ENCODE measurements around the gene SF3B1. TPM values are rescaled to one million over a fixed set of nuclear protein-coding genes. Genes with fewer than 3 reads are reported as not detected.
"Not testable (repeated sequence)": the region's sequence is repeated elsewhere in the genome, so short reads cannot be mapped to it uniquely, and the experiment has no call there.

SF3B1 gene
- polyA plus RNA-seq, 1 experiment: 651 TPM

DNA sequence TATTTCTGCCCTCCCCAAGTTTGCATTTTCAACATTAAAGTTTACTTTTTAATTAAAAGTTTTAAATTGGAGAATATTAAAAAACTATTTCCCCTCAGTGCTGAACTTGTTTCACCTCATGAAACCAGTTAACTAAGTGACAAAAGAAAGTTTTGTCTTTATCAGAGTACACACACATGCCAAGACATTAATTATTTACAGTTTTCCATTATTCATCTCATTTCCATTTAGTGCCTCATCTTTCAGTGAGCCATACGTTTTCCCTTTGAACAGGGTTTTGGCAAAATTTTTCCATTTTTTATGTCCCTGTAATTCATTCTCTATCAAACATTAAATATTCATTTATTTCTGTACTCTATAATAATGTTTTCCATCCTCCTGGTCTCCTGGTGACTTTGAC lies 53.2 kb downstream of the SF3B1 start:
- H3K9me3 ChIP-seq (ENCODE audit: control insufficient read depth, insufficient read depth, low read length): no peaks in the 10 kb centered on the region
- ChIA-PET POLR2A (no interaction called here), CTCF (interaction anchor here (0.6 kb wide), 1 partner anchor 370 kb away, joined by 3 read pairs; no protein-coding TSS in a partner anchor)
- DNase-seq (ENCODE audit: low read depth, low spot score): no peak
- H3K27ac ChIP-seq (ENCODE audit: low read depth, low read length): no peak overlapping the region
- no peak overlapping the region for H3K4me3 ChIP-seq (ENCODE audit: low read depth, low read length)
- H3K27me3 ChIP-seq (ENCODE audit: control insufficient read depth, insufficient read depth, low read length): no peaks in the 10 kb centered on the region
- TF ChIP-seq, protein P1, sequence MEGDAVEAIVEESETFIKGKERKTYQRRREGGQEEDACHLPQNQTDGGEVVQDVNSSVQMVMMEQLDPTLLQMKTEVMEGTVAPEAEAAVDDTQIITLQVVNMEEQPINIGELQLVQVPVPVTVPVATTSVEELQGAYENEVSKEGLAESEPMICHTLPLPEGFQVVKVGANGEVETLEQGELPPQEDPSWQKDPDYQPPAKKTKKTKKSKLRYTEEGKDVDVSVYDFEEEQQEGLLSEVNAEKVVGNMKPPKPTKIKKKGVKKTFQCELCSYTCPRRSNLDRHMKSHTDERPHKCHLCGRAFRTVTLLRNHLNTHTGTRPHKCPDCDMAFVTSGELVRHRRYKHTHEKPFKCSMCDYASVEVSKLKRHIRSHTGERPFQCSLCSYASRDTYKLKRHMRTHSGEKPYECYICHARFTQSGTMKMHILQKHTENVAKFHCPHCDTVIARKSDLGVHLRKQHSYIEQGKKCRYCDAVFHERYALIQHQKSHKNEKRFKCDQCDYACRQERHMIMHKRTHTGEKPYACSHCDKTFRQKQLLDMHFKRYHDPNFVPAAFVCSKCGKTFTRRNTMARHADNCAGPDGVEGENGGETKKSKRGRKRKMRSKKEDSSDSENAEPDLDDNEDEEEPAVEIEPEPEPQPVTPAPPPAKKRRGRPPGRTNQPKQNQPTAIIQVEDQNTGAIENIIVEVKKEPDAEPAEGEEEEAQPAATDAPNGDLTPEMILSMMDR (IDR thresholded peaks at IDR 0.05; ENCODE audit: low read depth, low read length): no peak

DNA sequence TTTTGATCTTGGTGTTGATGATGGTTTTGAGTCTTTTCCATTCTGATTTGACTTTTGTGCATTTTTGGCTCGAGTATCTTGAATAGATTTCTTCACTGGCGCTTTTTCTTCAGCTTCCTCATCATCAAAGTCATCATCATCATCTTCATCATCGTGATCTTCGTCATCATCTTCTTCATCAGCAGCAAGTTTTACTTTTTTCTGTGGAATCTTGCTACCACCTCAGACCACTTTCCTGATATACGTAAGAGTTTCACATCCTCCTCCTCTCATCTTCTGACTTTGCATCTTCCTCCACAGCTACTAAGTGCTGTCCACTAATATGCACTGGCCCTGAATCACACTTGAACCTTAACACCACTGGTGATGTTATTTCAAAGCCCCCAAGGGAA lies 54.9 kb downstream of the SF3B1 start:
- not testable (repeated sequence) for H3K27me3 ChIP-seq (ENCODE audit: control insufficient read depth, insufficient read depth, low read length); H3K27ac ChIP-seq (ENCODE audit: low read depth, low read length); H3K4me3 ChIP-seq (ENCODE audit: low read depth, low read length); DNase-seq (ENCODE audit: low read depth, low spot score); H3K9me3 ChIP-seq (ENCODE audit: control insufficient read depth, insufficient read depth, low read length)
- ChIA-PET CTCF (interaction anchor here (0.7 to 6.6 kb wide), 4 partner anchors 131 to 452 kb away, joined by 4 to 89 read pairs (median 8); no protein-coding TSS in a partner anchor), POLR2A (interaction anchor here (0.7 kb wide), 1 partner anchor 79 kb away, joined by 5 read pairs; no protein-coding TSS in a partner anchor)

DNA sequence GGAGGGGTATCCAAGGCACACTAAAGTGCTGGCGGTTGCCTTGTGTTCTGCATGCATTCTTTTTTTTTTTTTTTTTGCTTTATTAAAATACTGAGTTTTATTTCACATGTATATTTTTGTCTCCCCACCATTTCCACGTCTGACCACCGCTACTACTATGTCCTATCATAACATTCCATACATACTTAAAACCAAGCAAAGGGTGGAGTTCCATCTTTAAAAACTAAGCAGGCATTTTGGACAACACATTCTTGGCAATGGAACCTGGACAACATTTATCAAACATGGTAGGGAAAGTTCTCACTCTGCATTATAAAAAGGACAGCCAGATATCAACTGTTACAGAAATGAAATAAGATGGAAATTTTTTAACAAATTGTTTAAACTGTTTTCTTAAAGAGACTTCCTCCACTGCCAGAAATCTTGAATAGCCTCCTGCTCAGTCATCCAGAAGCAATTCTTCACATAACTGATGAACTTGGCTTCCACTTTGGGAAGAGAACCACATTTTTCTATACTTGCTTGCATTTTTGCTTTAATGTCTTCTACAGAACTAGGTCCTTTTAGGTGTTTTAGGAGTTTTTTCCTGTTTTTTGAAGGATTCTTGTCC lies 55.4 kb downstream of the SF3B1 start:
- POLR2A ChIA-PET: interaction anchor here (0.7 kb wide), 1 partner anchor 189 kb away, joined by 6 read pairs; no protein-coding TSS in a partner anchor
- H3K9me3 ChIP-seq (ENCODE audit: control insufficient read depth, insufficient read depth, low read length); DNase-seq (ENCODE audit: low read depth, low spot score); H3K4me3 ChIP-seq (ENCODE audit: low read depth, low read length); H3K27ac ChIP-seq (ENCODE audit: low read depth, low read length); H3K27me3 ChIP-seq (ENCODE audit: control insufficient read depth, insufficient read depth, low read length): not testable (repeated sequence)
- CTCF ChIA-PET: interaction anchor here (0.8 to 6.6 kb wide), 5 partner anchors 211 to 452 kb away, joined by 5 to 89 read pairs (median 9); no protein-coding TSS in a partner anchor

DNA sequence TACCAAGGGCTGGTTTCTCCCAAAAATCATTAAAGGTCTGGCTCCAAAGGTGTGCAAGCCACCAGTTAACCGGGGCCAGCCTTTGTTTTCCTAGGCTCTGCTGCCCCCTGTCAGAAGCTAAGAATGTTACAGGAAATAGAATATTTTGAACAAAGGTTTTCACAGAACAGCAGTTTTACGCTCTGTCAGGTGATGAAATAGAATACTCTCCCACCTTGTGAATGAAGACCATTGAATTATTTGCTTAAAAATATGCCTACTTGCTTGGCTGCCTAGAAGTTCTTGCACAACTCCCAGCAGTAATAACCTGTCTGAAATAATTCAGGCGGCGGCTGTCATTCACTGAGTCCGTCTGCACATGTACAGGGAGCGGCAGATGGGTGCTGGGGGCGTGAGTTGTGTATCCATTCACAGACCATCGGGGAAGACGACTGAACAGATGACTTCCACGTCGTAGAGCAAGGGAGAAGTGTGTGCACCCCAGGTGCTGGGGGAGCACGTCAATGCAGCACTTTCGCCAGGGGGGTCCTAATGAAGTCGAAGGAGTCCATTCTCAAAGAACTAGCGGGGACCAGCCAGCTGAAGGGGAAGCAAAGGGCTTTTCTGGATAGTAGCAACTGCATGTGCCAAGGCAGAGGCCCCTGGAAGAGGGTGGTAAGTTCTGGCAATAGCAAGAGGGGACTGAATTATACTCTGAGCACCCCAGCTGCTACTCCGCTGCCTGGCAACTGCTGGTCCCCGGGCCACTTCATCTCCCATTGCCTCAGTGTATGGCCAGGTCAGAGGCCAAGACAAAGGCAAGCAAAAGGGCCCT lies 56.1 kb downstream of the SF3B1 start:
- Histone ChIP-seq H3K27me3 (ENCODE audit: control insufficient read depth, insufficient read depth, low read length) (no peaks in the 10 kb centered on the region), H3K27ac (ENCODE audit: low read depth, low read length) (no peak overlapping the region), H3K9me3 (ENCODE audit: control insufficient read depth, insufficient read depth, low read length) (no peaks in the 10 kb centered on the region), H3K4me3 (ENCODE audit: low read depth, low read length) (no peak overlapping the region)
- DNase-seq (ENCODE audit: low read depth, low spot score): no peak
- ChIA-PET POLR2A (interaction anchor here (0.7 kb wide), 1 partner anchor 188 kb away, joined by 6 read pairs; no protein-coding TSS in a partner anchor), CTCF (interaction anchor here (0.6 to 6.6 kb wide), 15 partner anchors 9 to 628 kb away, joined by 3 to 89 read pairs (median 5); no protein-coding TSS in a partner anchor)
- TF ChIP-seq, protein P1 (IDR thresholded peaks at IDR 0.05; ENCODE audit: low read depth, low read length): peak; percentile 77

DNA sequence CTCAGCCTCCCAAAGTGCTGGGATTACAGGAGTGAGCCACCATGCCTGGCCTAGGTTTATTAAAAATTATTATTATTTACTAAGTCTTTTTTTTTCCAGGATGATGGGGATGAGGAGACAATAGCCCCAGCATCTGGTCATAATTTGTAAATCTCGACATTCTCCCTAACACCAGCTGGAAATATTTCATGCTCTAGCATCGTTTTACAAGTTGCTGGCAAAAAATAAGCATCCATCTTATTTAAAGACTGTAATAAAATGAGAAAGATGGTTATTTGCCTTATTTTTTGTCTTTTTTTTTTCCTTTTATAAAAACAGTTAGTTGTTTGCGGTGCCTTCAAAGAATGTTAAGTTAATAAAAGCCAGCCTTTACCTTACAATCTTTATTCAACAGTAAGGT lies 56.7 kb downstream of the SF3B1 start:
- TF ChIP-seq, protein P1 (IDR thresholded peaks at IDR 0.05; ENCODE audit: low read depth, low read length): no peak
- Histone ChIP-seq H3K4me3 (ENCODE audit: low read depth, low read length) (no peak overlapping the region), H3K9me3 (ENCODE audit: control insufficient read depth, insufficient read depth, low read length) (no peaks in the 10 kb centered on the region), H3K27me3 (ENCODE audit: control insufficient read depth, insufficient read depth, low read length) (no peaks in the 10 kb centered on the region), H3K27ac (ENCODE audit: low read depth, low read length) (no peak overlapping the region)
- CTCF ChIA-PET: interaction anchor here (0.6 to 6.6 kb wide), 21 partner anchors 9 to 627 kb away, joined by 3 to 89 read pairs (median 4); no protein-coding TSS in a partner anchor
- POLR2A ChIA-PET: no interaction called here
- DNase-seq (ENCODE audit: low read depth, low spot score): no peak

Measured in AG04450 (cell line).